COLO829 (cell line): ENCODE measurements around the gene CYP46A1.
A peak's percentile ranks its signal among the peaks of the same experiment; 100 is the strongest.

Experiments used
- DNase-seq: peaks from one replicate; pipeline ENCODE4 v3.0.0; 2012; ENCODE audit warnings: low spot score

CYP46A1 gene

DNA sequence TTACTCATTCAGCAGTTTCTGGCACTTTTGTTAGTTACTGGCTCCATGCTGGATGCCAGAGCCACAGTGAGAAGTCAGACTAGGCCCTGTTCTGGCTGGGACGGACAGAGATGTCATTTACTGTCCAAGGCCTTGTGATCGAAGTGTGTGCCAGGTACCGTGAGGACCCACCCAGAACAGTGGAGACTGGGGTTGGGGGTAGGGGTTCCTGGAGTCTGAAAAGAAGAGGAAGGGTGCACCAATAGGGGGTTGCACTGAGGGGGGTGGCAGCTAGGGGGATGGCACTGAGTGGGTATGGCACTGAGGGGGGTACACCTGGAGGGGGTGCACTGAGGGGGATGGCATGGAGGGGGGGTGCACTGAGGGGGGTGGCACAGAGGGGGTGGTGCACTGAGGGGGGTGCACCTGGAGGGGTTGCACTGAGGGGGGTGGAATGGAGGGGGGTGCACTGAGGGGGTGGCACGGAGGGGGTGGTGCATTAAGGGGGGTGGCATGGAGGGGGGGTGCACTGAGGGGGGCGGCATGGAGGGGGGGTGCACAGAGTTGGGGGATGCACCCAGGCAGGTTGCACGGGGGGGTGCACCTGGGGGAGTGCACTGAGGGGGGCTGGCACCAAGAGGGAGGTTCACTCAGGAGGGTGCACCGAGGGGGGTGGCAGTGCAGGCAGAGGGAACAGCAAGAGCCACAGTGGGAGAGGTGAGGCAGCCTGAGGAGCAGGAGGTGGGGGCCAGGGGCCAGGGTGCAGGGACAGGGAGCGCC, 10.6 kb upstream of the CYP46A1 start:
- no peak for DNase-seq

DNA sequence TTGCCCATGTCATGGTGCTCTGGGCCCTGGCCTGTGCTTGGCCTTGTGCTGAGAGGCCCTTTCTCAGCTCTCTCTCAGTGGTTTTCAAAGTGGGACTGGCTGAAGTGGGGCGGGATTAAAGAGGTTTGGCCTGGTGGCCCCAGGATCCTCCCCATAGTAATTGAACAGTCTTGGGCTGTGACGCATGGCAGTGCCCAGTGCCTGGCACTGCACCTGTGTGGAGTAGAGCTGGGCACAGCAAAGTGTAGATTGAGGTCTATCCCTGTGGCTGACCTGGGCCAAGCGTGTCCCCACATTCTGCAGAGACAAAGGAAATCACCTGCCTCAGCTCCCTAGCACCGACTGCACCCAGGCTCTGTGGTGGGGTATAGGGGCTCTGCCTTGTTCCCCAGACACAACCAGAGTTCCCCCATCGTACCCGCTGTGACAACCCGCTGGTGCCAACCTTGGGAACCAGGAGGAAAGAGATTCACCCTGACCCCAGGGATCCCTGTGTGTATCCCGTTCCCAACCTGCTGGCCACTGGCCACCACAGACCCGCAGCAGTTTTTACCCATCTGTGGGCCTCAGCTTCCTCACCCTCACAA, 9.9 kb upstream of the CYP46A1 start:
- DNase-seq: no peak

- no peak for DNase-seq
Observed at GRCh38 chr14:99674776-99675381, 9.2 kb upstream of the CYP46A1 start.

GRCh38 chr14:99675382-99675835, 8.7 kb upstream of the CYP46A1 start:
- no peak for DNase-seq

- DNase-seq: no peak
Observed at GRCh38 chr14:99675951-99676350, 8.1 kb upstream of the CYP46A1 start.

DNA sequence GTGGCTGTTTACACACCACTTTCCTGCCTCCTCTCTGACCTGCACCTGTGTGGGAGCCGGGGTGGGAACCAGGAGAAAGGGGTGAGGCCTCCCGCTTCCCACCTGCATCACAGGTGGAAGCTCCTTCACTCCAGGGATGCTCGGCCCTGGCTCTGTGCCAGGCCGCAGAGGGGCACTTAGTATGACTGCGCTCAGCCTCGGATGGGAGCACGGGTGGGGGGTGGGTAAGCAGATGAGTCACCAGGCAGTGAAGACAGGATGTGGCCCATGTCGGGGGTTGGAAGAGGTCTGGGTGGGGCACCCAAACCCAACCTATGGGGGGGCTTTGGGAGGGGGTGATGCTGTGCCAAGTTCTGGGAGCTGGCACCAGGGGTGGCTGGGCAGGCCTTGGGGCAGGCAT, 7.4 kb upstream of the CYP46A1 start:
- DNase-seq: no peak

- no peak for DNase-seq
Observed at GRCh38 chr14:99677231-99678140, 6.6 kb upstream of the CYP46A1 start.

DNA sequence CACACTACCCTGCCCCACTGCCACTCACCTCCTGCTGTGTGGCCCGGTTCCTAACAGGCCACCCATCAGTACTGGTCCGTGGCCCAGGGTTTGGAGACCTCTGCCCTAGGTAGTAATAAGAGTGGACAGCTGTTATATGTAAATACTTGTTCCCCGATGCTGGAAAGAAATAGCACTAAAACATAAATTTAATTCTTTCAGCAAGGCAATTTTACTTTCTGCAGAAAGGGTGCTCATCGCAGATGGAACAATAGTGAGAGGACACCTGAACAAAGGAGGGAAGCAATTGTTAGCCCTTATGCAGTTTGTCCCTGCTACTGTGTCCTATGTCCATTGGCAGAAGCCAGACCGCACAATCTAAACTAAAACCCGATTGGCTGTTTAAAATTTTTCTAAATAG, 5.9 kb upstream of the CYP46A1 start:
- DNase-seq: no peak

GRCh38 chr14:99679111-99679510, 5.0 kb upstream of the CYP46A1 start:
- DNase-seq: no peak

GRCh38 chr14:99679543-99679942, 4.6 kb upstream of the CYP46A1 start:
- no peak for DNase-seq

DNA sequence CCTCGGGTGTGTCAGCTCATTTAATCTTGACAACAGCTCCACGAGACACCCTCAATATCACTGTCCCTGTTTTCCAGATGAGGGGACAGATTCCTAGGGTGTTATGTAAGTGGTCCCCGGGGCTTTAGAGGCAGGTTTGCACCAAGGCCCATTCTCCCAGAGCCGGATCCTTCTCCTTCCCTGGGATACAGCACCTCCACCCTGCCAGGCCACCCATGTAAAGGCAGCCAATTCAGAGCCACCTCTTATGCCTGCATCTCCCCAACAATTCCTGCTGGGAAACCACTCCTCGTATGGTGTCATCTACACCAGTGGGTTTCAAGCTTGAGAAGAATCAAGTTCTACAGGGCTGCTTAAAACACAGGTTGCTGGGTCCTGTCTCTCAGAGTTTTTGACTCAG, 4.1 kb upstream of the CYP46A1 start:
- DNase-seq: no peak

DNA sequence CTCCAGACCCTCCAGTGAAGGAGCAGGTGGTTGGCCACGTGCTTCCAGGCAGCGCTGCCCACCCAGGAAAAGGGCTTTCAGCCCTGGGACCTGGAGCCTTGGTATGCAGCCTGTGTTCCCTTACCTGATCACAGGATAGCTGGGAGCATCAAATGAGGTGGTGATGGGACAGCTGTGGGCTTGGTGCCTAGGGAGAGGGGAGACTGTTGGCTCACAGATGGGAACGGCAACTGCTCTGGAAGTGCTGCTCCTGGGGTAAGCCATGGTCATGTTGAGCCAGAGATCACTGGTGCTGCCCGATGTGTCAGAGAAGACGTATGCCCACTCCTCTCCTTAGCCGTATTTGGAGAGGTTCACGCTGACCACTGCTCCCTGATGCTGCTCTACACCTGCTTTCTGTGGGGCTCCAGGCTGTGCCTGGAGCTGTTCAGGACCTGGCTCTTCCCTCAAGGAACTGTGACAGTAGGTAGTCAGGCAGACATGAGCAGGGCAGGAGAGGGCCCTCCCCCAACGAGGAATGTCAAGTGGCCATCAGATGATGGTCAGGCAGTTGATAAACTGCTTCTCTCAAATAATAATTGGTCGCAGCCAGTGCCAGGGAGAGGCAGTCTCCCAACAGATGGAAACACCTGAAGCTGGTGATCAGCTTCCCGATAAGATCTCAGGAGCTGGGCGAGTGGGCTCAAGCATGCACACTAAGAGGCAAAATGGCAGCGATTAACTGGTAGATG, 2.8 kb upstream of the CYP46A1 start:
- DNase-seq: no peak

GRCh38 chr14:99681832-99682148, 2.3 kb upstream of the CYP46A1 start:
- DNase-seq: no peak

DNA sequence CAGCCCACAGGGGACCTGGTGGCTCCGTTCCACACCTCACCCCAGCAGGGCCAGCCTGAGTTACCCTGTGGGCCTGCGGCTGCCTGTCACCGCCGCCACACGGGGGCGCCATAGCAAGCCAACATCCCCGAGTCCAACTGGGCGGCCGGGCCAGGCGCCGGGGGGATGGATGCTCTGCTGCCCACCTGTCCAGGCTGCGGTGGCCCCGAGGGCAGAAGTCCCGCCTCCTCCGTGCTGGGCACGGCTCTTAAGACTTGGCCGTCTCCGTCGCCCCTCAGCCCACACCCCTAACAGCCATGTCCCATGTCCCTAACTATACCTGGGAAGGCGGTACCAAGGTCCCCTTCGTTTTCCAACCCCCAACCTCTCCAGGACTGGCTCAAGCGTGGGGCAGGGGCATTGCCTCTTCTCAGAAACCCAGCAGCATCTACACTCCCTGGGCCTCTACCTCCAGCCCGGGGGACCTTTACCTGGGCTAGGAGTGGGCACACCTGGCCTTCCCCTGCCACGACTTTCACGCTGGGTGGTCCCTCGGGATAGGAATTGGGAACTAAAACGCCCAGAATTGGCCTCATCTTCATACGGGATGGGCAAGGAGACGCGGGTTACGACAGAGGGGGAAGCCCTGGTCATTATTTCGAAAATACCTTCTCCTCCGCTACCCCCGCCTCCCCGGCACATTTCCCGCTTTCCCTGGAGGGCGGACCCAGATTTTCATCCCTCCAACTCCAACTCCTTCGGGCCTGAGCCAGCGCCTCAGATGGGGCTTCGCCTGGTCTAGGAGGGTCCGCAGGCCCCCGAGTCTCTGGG, 1.1 kb upstream of the CYP46A1 start:
- DNase-seq: peak; percentile 79

DNA sequence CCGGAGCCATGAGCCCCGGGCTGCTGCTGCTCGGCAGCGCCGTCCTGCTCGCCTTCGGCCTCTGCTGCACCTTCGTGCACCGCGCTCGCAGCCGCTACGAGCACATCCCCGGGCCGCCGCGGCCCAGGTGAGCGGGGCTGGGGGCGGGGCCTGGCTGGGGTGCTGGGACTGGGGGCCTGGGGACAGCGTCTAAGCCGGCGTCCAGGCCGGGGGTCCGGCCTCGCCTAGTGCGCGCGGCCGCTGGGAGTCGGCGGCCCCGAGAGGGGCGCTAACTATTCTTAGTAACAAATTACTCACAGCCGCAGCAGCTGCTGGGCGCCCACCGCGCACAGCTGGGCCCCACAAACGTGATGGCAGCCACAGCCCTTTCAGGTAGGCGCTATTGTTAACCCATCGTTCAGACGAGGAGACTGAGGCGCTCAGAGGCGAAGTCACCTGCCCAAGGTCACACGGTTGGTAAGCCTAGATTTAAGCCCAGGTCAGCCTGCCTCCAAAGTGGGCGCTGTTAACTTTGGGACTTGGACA, 374 bp downstream of the CYP46A1 start:
- no peak for DNase-seq

DNA sequence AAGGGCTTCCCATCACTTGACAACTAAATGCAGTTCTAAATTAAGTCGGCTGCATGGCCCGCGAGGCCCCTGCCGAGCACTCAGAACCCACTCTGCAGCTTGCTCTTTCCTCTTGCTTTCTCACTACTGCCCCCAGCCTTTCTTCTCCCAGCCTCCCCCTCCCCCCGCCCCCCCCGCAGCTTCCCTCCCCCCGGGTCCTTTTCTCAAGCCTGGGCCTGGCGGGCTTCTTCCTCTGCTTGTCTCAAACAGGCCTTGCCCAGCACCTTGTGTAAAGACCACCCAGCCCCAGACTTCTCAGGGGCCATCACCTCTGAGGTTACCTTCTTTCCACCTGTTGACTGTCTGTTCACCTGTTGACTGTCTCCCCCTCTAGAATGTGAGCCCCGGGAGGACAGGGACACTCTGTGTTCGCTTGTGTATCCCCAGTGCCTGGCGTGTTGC, 1.1 kb downstream of the CYP46A1 start:
- no peak for DNase-seq

DNA sequence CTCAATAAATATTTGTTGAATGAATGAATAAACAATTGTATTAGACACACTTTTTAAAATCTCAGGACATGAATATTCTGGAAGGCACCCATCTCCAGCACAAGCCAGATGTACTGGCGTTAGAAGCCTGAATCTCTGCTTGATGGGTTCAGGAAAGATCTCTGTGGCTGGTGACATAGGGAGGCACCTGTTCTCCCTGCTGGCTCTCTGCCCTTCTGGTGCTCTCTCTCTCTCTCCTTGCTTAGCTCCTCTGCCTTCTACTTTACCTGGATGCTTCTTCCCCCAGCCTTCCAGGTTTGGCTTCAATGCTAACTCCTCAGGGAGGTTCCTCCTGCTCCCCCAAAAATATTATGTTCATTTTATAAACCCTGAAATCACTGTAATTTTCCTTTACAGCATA, 1.5 kb downstream of the CYP46A1 start:
- no peak for DNase-seq

GRCh38 chr14:99686557-99687283, 2.6 kb downstream of the CYP46A1 start:
- no peak for DNase-seq

GRCh38 chr14:99687284-99688209, 3.4 kb downstream of the CYP46A1 start:
- DNase-seq: no peak
